Measurements from ENCODE around the gene RBPJ.
A peak's percentile ranks its signal among the peaks of the same experiment; 100 is the strongest.

The RBPJ gene

GRCh38 chr4:26424153-26424552 lies 103.3 kb downstream of the RBPJ start:
- no peak for DNase-seq

GRCh38 chr4:26424838-26425237 lies 104.0 kb downstream of the RBPJ start:
- DNase-seq, result no peak

- DNase-seq, result no peak
Observed at GRCh38 chr4:26425953-26426352, 105.1 kb downstream of the RBPJ start.

- DNase-seq, result no peak
Observed at GRCh38 chr4:26426892-26427291, 106.1 kb downstream of the RBPJ start.

GRCh38 chr4:26429910-26430309 lies 109.1 kb downstream of the RBPJ start:
- DNase-seq, result no peak

- DNase-seq, result no peak
Observed at GRCh38 chr4:26431461-26432180, 110.8 kb downstream of the RBPJ start.

- DNase-seq, result no peak
Observed at GRCh38 chr4:26432419-26432818, 111.6 kb downstream of the RBPJ start.

- DNase-seq, result no peak
Observed at GRCh38 chr4:26433556-26433955, 112.7 kb downstream of the RBPJ start.

GRCh38 chr4:26434030-26434639 lies 113.3 kb downstream of the RBPJ start:
- no peak for DNase-seq

- no peak for DNase-seq
Observed at GRCh38 chr4:26441102-26441501, 120.3 kb downstream of the RBPJ start.

- DNase-seq, result no peak
Observed at GRCh38 chr4:26441771-26442170, 121.0 kb downstream of the RBPJ start.

GRCh38 chr4:26447378-26447777 lies 126.6 kb downstream of the RBPJ start:
- DNase-seq, result no peak

GRCh38 chr4:26450418-26450817 lies 129.6 kb downstream of the RBPJ start:
- DNase-seq, result no peak

GRCh38 chr4:26451597-26451996 lies 130.8 kb downstream of the RBPJ start:
- no peak for DNase-seq

- DNase-seq, result no peak
Observed at GRCh38 chr4:26452565-26453531, 132.0 kb downstream of the RBPJ start.

GRCh38 chr4:26454961-26455360 lies 134.1 kb downstream of the RBPJ start:
- no peak for DNase-seq

GRCh38 chr4:26455571-26455970 lies 134.8 kb downstream of the RBPJ start:
- DNase-seq, result no peak

GRCh38 chr4:26457412-26457811 lies 136.6 kb downstream of the RBPJ start:
- DNase-seq, result no peak

- DNase-seq, result no peak
Observed at GRCh38 chr4:26458157-26458561, 137.3 kb downstream of the RBPJ start.

- peak; percentile 38 for DNase-seq
Observed at GRCh38 chr4:26459054-26459755, 138.4 kb downstream of the RBPJ start.

- DNase-seq, result no peak
Observed at GRCh38 chr4:26459756-26460530, 139.1 kb downstream of the RBPJ start.

- DNase-seq, result no peak
Observed at GRCh38 chr4:26462874-26463273, 142.1 kb downstream of the RBPJ start.

All from NCI-H446 treated with DMSO at 0.1 percent for 48 hours (cell line).